Fibroblast of lung (primary cell): ENCODE results near the gene SFTA2. TPM values are rescaled to one million over a fixed set of nuclear protein-coding genes. Genes with fewer than 3 reads are reported as not detected.

ENCODE experiments used
- DNase-seq, 2 donors: peaks; one replicate each; pipeline versions ENCODE4 v3.0.0 to v3.0.0-alpha.2; 2010; ENCODE audit warnings: low read depth in 2 of 2
- H2AFZ ChIP-seq: 2 replicates; pipeline ENCODE4 v1.5.1; 2012; ENCODE audit warnings: low read length, control low read depth, inconsistent platforms
- H3K27ac ChIP-seq: 2 replicates; pipeline ENCODE4 v1.5.1; 2011; ENCODE audit warnings: low read length, control low read depth; ENCODE audit not compliant: insufficient read depth
- H3K27me3 ChIP-seq: 2 replicates; pipeline ENCODE4 v1.5.1; 2011; ENCODE audit warnings: mild to moderate bottlenecking, low read length; ENCODE audit not compliant: control insufficient read depth, insufficient read depth
- H3K36me3 ChIP-seq: 2 replicates; pipeline ENCODE4 v1.5.1; 2011; ENCODE audit warnings: low read length; ENCODE audit not compliant: control insufficient read depth, insufficient read depth
- H3K4me1 ChIP-seq: 2 replicates; pipeline ENCODE4 v1.5.1; 2011; ENCODE audit warnings: low read length; ENCODE audit not compliant: control insufficient read depth, insufficient read depth; ENCODE audit errors: extremely low read depth
- H3K4me2 ChIP-seq: 2 replicates; pipeline ENCODE4 v1.5.1; 2011; ENCODE audit warnings: low read length, control low read depth; ENCODE audit not compliant: insufficient read depth; ENCODE audit errors: extremely low read depth
- H3K4me3 ChIP-seq, 4 experiments: fragments of 200-600 bp in 1 of 4; sonication (generic) in 1 of 4; replicated peaks in 1 of 4; 2 replicates each; pipeline ENCODE4 v1.5.1; 2011 to 2016; ENCODE audit warnings: low read length in 4 of 4, low read depth in 3 of 4, mild to moderate bottlenecking in 3 of 4, control low read depth in 2 of 4, inconsistent platforms in 1 of 4, mixed read lengths in 1 of 4; ENCODE audit not compliant: insufficient read depth in 1 of 4; ENCODE audit errors: control extremely low read depth in 1 of 4
- H3K79me2 ChIP-seq: 2 replicates; pipeline ENCODE4 v1.5.1; 2012; ENCODE audit warnings: mild to moderate bottlenecking, low read length, inconsistent platforms; ENCODE audit not compliant: control insufficient read depth, insufficient read depth
- H3K9ac ChIP-seq: 2 replicates; pipeline ENCODE4 v1.5.1; 2011; ENCODE audit warnings: mild to moderate bottlenecking, low read length, control low read depth; ENCODE audit not compliant: insufficient read depth
- H3K9me3 ChIP-seq: 2 replicates; pipeline ENCODE4 v1.5.1; 2012; ENCODE audit warnings: low read depth, low read length; ENCODE audit not compliant: control insufficient read depth, insufficient read depth
- H4K20me1 ChIP-seq: 2 replicates; pipeline ENCODE4 v1.5.1; 2011; ENCODE audit warnings: low read length; ENCODE audit not compliant: control insufficient read depth, insufficient read depth; ENCODE audit errors: extremely low read depth
- EZH2 ChIP-seq: IDR thresholded peaks from 2 replicates; pipeline ENCODE4 v1.5.1; 2012; ENCODE audit warnings: low read length, control low read depth, mild to moderate bottlenecking; ENCODE audit errors: missing control alignments
- polyA plus RNA-seq, 2 donors: library from polyadenylated mRNA; depleted of rRNA in 1 of 2; stranded (reverse) in 1 of 2; unstranded in 1 of 2; fragments of >200 nt; gene quantifications; 2 replicates each; pipeline ENCODE4 v1.2.1, GENCODE V29; 2011 to 2012; ENCODE audit warnings: missing spikeins in 1 of 2
- total RNA-seq: library from RNA; depleted of rRNA; stranded (reverse); fragments of >200 nt; gene quantifications from 2 replicates; pipeline ENCODE4 v1.2.1, GENCODE V29; 2014
- TF ChIP-seq, protein P1 (sequence below), 2 donors: IDR thresholded peaks in 1 of 2; conservative IDR thresholded peaks in 1 of 2; 1 replicate in 1 of 2; 2 replicates in 1 of 2; pipeline ENCODE4 v1.5.1; 2011 to 2012; ENCODE audit warnings: low read length in 2 of 2, control low read depth in 1 of 2, inconsistent platforms in 1 of 2, low read depth in 1 of 2, mild to moderate bottlenecking in 1 of 2

Gene SFTA2
- total and polyA plus RNA-seq, 2 donors (not counting 1 experiment from before 2014, with no cell fraction given) = not detected

DNA sequence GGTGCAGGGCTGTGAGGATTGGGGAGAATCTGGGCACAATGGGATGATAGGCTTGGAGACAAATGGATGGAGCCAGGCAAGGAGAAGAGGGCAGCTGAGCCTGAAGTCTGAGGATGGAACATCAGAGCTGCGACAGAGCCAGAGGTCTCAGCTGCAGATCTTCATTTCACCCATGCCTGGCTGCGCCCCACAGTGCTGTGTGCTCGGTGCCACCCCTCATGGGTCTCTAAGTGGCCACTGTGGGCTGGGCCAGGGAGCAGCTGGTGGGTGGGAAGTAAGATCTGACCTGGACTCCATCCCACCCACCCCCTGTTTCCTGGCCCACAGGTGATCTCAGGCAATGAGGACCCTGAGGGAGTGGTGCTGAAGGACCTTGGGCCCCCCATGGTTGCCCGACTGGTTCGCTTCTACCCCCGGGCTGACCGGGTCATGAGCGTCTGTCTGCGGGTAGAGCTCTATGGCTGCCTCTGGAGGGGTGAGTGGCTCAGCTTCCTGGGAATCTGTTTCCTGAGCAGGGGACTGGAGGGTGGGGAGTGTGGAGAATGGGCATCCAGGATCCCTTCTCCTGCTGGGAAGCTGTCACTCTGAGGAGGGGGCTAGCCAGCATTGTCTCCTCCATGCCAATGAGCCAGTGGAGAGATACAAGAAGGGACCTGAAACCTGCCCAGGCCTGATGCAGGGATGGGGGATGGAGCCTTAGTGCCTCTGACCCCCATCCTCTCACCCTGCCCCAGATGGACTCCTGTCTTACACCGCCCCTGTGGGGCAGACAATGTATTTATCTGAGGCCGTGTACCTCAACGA, 41.1 kb downstream of the SFTA2 start:
- no peak for DNase-seq
- Histone ChIP-seq H3K4me3 (no peak overlapping the region), H3K4me2 (no peak overlapping the region), H4K20me1 (no peaks in the 10 kb centered on the region), H3K27me3 (no peaks in the 10 kb centered on the region), H3K36me3 (peaks cover 6% of the 10 kb centered on the region), H2AFZ (no peak overlapping the region), H3K9ac (no peak overlapping the region), H3K79me2 (no peaks in the 10 kb centered on the region), H3K9me3 (no peaks in the 10 kb centered on the region), H3K4me1 (peaks cover 7% of the 10 kb centered on the region), H3K27ac (no peak overlapping the region)
- TF ChIP-seq EZH2 = no peak
- TF ChIP-seq, protein P1, sequence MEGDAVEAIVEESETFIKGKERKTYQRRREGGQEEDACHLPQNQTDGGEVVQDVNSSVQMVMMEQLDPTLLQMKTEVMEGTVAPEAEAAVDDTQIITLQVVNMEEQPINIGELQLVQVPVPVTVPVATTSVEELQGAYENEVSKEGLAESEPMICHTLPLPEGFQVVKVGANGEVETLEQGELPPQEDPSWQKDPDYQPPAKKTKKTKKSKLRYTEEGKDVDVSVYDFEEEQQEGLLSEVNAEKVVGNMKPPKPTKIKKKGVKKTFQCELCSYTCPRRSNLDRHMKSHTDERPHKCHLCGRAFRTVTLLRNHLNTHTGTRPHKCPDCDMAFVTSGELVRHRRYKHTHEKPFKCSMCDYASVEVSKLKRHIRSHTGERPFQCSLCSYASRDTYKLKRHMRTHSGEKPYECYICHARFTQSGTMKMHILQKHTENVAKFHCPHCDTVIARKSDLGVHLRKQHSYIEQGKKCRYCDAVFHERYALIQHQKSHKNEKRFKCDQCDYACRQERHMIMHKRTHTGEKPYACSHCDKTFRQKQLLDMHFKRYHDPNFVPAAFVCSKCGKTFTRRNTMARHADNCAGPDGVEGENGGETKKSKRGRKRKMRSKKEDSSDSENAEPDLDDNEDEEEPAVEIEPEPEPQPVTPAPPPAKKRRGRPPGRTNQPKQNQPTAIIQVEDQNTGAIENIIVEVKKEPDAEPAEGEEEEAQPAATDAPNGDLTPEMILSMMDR (conservative IDR thresholded peaks at IDR 0.05 in 1 of 2, IDR thresholded peaks at IDR 0.05 in 1 of 2; ENCODE audit: low read depth in 1 of 2, low read length in 2 of 2) = no peak

DNA sequence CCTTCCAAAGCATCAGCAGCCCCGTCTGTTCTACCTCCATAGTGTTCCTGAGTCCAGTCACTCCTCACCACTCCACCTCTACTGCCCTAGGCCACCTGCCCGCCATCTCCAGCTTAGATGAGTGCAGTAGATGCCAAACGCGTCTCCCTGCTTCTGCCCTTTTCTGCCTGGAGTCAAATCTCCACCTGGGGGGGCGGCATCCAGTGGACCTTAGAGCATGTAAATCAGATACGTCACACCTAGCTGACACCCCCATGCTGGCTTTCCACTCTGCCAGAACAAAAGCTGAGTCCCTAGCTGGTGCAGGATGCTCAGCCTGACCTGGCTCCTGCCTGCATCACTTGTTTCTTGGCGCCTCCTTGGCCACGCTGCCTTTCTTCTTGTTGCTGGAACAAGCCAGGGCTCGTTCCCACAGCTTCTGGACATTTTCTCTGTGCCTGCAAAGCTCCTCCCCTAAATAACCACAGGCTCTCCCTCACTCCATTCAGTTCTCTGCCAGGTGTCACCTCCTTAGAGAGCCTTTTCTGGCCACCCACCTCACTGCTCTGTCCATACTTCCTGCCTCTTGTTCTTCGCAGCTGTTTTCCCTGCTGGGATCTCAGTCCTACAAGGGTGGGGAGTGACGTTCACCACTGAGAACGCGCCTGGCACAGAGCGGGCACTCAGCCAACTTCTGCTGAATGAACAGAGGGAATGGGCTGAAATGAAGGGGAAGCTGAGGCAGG, 41.9 kb downstream of the SFTA2 start:
- Histone ChIP-seq H4K20me1 (no peaks in the 10 kb centered on the region), H3K9ac (no peak overlapping the region), H3K4me2 (no peak overlapping the region), H3K9me3 (no peaks in the 10 kb centered on the region), H2AFZ (no peak overlapping the region), H3K27me3 (no peaks in the 10 kb centered on the region), H3K4me1 (peaks cover 13% of the 10 kb centered on the region), H3K79me2 (no peaks in the 10 kb centered on the region), H3K27ac (no peak overlapping the region), H3K4me3 (no peak overlapping the region), H3K36me3 (peaks cover 4% of the 10 kb centered on the region)
- TF ChIP-seq, protein P1 (conservative IDR thresholded peaks at IDR 0.05 in 1 of 2, IDR thresholded peaks at IDR 0.05 in 1 of 2; ENCODE audit: low read depth in 1 of 2, low read length in 2 of 2) = no peak
- no peak for TF ChIP-seq EZH2
- peak in 1 of 2 donors; percentile 52 for DNase-seq

DNA sequence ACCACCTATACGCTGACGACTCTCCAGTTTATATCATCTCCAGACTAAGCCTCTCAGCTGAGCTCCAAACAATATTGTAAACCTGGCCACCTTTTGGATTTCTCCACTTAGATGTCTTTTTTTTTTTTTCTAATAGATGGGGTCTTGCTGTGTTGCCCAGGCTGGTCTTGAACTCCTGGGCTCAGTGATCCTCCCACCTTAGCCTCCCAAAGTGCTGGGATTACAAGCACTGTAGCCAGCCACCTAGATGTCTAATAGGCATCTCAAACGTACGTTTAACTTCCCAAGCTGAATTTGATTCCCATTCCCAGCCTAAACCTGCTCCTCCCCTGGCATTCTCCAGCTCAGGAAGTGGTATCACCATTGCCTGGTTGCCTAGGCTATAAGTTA, 42.5 kb downstream of the SFTA2 start:
- no peak overlapping the region for H2AFZ ChIP-seq
- peaks cover 13% of the 10 kb centered on the region for H3K4me1 ChIP-seq
- TF ChIP-seq, protein P1 (conservative IDR thresholded peaks at IDR 0.05 in 1 of 2, IDR thresholded peaks at IDR 0.05 in 1 of 2; ENCODE audit: low read depth in 1 of 2, low read length in 2 of 2) = no peak
- no peak for TF ChIP-seq EZH2
- H3K79me2 ChIP-seq = no peaks in the 10 kb centered on the region
- no peak overlapping the region for H3K4me3 ChIP-seq
- no peaks in the 10 kb centered on the region for H3K27me3 ChIP-seq
- peaks cover 4% of the 10 kb centered on the region for H3K36me3 ChIP-seq
- DNase-seq = no peak
- H4K20me1 ChIP-seq = no peaks in the 10 kb centered on the region
- no peak overlapping the region for H3K4me2 ChIP-seq
- no peak overlapping the region for H3K9ac ChIP-seq
- no peak overlapping the region for H3K27ac ChIP-seq
- no peaks in the 10 kb centered on the region for H3K9me3 ChIP-seq
